ENCODE measurements around the gene GSTO1.

GSTO1 gene

DNA sequence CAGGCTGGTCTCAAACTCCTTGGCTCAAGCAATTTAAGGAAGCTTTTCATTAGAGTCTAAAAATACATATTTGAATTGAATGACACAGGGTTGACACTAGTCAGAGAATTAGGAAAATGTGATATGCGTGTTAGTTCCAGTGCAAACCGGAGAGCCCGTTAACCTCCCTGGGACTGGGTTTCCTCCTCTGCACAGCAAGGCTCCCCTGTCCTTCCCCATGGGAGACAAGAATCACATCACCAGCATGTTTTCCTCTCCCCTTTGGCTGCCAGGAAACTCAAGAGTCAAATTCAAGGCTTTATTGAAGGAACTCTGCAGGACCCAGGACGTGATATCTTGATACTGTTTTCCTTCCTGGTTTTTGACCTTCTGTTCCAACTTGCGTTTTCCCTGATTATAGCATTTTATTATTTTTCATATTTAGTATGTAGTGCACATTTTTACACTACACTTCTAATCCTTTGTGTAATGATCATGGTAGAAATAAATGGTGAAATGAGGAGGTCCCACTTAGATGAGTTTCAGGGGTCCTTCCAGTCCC lies 39.2 kb downstream of the GSTO1 start:
- in situ Hi-C loops (cut with HindIII; ENCODE audit: low sequenced_read_pairs) = no loop called here
- TF ChIP-seq, protein P1, sequence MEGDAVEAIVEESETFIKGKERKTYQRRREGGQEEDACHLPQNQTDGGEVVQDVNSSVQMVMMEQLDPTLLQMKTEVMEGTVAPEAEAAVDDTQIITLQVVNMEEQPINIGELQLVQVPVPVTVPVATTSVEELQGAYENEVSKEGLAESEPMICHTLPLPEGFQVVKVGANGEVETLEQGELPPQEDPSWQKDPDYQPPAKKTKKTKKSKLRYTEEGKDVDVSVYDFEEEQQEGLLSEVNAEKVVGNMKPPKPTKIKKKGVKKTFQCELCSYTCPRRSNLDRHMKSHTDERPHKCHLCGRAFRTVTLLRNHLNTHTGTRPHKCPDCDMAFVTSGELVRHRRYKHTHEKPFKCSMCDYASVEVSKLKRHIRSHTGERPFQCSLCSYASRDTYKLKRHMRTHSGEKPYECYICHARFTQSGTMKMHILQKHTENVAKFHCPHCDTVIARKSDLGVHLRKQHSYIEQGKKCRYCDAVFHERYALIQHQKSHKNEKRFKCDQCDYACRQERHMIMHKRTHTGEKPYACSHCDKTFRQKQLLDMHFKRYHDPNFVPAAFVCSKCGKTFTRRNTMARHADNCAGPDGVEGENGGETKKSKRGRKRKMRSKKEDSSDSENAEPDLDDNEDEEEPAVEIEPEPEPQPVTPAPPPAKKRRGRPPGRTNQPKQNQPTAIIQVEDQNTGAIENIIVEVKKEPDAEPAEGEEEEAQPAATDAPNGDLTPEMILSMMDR (IDR thresholded peaks at IDR 0.05; ENCODE audit: low read depth, low read length) = no peak
- no peak for DNase-seq (ENCODE audit: low read depth, low spot score)
- no peak overlapping the region for H3K4me3 ChIP-seq (ENCODE audit: low read depth, low read length)

GRCh38 chr10:104296687-104297436 lies 42.2 kb downstream of the GSTO1 start:
- DNase-seq (ENCODE audit: low read depth, low spot score) = no peak

GRCh38 chr10:104297697-104298660 lies 43.3 kb downstream of the GSTO1 start:
- DNase-seq (ENCODE audit: low read depth, low spot score) = peak; percentile 91
- in situ Hi-C loops (cut with HindIII; ENCODE audit: low sequenced_read_pairs) = no loop called here
- TF ChIP-seq, protein P1 (IDR thresholded peaks at IDR 0.05; ENCODE audit: low read depth, low read length) = peak; percentile 84
- H3K4me3 ChIP-seq (ENCODE audit: low read depth, low read length) = no peak overlapping the region

More at GRCh38 chr10:104296687-104297436, 42.2 kb downstream of the GSTO1 start:
- in situ Hi-C loops (cut with HindIII; ENCODE audit: low sequenced_read_pairs) = no loop called here
- no peak overlapping the region for H3K4me3 ChIP-seq (ENCODE audit: low read depth, low read length)
- TF ChIP-seq, protein P1 (IDR thresholded peaks at IDR 0.05; ENCODE audit: low read depth, low read length) = no peak

DNA sequence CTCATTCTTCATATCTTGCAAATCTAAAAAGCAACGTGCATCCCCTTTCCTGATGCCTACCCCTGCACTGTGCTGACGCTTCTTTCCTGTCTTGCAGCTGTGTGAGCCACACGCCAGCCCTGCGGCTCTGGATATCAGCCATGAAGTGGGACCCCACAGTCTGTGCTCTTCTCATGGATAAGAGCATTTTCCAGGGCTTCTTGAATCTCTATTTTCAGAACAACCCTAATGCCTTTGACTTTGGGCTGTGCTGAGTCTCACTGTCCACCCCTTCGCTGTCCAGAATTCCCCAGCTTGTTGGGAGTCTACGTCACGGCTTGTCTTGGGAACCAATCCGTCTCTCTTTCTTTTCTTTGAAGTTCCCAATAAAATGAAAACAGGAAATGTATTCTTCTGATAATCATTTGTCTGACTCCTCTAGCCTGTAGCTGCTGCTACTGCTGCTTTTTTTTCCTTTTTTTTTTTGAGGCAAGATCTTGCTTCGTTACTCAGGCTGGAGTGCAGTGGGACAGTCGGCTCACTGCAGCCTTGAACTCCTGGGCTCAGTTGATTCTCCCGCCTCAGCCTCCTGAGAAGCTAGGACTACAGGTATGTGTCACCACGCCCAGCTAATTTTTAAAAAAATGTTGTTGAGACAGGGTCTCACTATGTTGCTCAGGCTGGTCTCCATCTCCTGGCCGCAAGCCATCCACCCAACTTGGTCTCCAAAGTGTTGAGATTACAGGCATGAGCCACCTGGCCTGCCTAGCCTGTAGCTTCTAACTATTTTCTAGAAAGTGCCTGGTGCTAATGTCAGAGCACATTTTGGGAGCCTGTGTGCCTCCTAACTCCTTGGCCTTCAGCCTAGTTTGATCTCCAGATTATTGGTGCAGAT lies 44.6 kb downstream of the GSTO1 start:
- DNase-seq (ENCODE audit: low read depth, low spot score) = peak; percentile 83
- H3K4me3 ChIP-seq (ENCODE audit: low read depth, low read length) = no peak overlapping the region
- TF ChIP-seq, protein P1 (IDR thresholded peaks at IDR 0.05; ENCODE audit: low read depth, low read length) = no peak
- in situ Hi-C loops (cut with HindIII; ENCODE audit: low sequenced_read_pairs) = no loop called here

DNA sequence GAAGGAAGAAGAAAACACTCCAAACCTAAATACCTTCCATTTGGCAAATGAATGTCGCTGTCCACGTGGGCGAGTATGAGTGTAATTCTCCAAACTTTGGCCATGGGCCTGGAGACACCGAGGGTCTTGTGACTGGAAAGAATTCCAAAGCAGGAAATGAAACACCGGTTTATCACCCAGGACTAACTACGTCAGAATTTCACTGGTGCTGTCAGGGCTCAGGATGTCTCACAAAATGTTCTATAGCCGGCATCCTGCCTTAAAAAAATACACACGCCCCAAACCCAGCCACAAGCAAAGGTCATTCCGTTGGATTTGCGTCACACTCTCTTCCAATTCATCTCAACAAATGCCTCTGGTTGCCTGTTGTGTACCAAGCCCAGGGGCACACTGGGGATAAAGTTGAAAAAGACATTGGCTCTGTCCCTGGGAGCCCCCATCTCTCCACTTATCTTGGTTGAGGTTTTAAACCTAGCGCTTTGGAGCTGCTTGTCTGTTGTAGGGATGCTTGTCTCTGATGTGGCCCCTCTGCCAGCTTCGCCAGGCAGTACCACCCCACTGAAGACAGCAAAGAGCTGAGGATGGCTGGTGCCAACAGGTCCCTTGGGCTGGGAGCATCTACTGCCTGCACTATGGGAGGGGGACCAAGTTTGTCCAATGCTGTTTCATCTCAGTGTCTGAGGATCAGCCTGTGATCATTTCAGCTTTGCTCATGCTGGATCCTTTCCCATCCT lies 45.5 kb downstream of the GSTO1 start:
- TF ChIP-seq, protein P1 (IDR thresholded peaks at IDR 0.05; ENCODE audit: low read depth, low read length) = no peak
- peak; percentile 99 for DNase-seq (ENCODE audit: low read depth, low spot score)
- in situ Hi-C loops (cut with HindIII; ENCODE audit: low sequenced_read_pairs) = no loop called here
- no peak overlapping the region for H3K4me3 ChIP-seq (ENCODE audit: low read depth, low read length)

All from astrocyte of the spinal cord (primary cell).